Measurements from ENCODE around the gene SSRP1. TPM values are rescaled to one million over a fixed set of nuclear protein-coding genes. Genes with fewer than 3 reads are reported as not detected.
"Not testable (repeated sequence)": the region's sequence is repeated elsewhere in the genome, so short reads cannot be mapped to it uniquely, and the experiment has no call there.

SSRP1 gene
- total and polyA plus RNA-seq, 3 experiments from 2014 or later, result 44.5 to 314 (median 308) TPM

DNA sequence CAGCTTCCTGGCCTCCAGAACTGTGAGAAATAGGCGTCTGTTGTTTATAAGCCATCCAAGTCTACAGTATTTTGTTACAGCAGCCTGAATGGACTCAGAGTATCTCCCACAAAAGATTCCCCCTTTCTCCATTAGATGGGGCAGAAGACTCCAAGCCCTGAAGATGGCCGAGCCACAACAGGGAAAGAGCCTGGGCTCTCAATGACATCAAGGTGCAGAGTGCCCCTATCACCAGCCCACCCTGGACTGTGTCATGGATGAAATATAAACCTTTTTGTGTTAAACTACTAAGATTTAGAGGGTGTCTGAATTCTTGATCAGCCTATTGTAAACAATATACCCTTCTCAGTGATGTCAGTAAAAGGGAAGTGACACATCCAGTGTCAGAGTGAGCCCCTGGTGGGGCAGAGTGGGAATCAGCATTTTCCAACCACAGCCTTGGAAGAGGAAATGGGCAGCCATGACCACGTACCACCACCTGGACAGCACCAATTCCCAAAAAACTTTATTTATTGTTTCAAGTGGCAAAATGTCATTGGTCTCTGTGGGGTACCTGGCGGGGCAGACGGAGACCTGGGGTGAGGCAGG is 36.4 kb downstream of the SSRP1 start:
- Histone ChIP-seq H3K27ac (ENCODE audit: low read depth, low read length) (no peak overlapping the region), H3K36me3 (ENCODE audit: insufficient read depth, low read length) (no peaks in the 10 kb centered on the region), H3K9me3 (ENCODE audit: low read length) (peaks cover 5% of the 10 kb centered on the region), H3K4me3 (ENCODE audit: low read length) (no peak overlapping the region), H3K27me3 (ENCODE audit: insufficient read depth, low read length, poor library complexity, severe bottlenecking) (no peaks in the 10 kb centered on the region), H3K4me1 (ENCODE audit: insufficient read depth, low read length) (no peaks in the 10 kb centered on the region)
- Mint-ChIP-seq H3K4me3 (no peak overlapping the region), H3K4me1 (no peaks in the 10 kb centered on the region), H3K27ac (peak overlapping the region in 1 of 8 donors; percentile 22), H3K9me3 (peaks cover 3 to 14% (median 6%) of the 10 kb centered on the region in 5 donors), H3K27me3 (peaks cover 0 to 1% of the 10 kb centered on the region in 2 donors), H3K36me3 (peaks cover 11 to 39% (median 34%) of the 10 kb centered on the region in 3 donors)
- POLR2A ChIA-PET, result no interaction called here
- CTCF ChIA-PET, result interaction anchor here (0.7 kb wide), 1 partner anchor 69 kb away, joined by 3 read pairs; no protein-coding TSS in a partner anchor
- DNase-seq, result no peak

DNA sequence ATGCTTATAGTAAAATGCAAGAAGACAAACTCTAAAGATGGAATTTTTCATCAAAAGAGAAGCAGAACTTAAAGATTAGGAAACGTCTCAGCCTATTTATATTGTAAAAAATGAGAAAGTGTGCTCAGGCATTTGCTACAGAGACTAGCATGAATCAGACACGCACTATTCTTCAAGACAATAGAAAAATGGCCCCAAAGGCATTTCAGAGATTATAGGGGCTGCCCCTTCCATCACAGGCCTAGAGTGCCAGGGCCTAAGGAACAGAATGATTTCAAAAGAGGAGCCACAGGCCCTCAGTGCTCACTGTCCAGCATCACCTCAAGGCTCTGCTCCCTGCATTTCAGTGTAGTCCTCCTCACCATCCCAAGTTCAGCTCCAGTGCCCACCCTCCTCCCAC is 38.5 kb downstream of the SSRP1 start:
- no peak overlapping the region for H3K4me3 ChIP-seq (ENCODE audit: low read length)
- Mint-ChIP-seq H3K4me1 (no peaks in the 10 kb centered on the region), H3K27ac (no peak overlapping the region), H3K27me3 (peaks cover 0 to 1% of the 10 kb centered on the region in 2 donors), H3K36me3 (peaks cover 11 to 39% (median 32%) of the 10 kb centered on the region in 3 donors), H3K9me3 (peaks cover 3 to 14% (median 6%) of the 10 kb centered on the region in 5 donors), H3K4me3 (no peak overlapping the region)
- no peaks in the 10 kb centered on the region for H3K36me3 ChIP-seq (ENCODE audit: insufficient read depth, low read length)
- DNase-seq, result no peak
- no peaks in the 10 kb centered on the region for H3K27me3 ChIP-seq (ENCODE audit: insufficient read depth, low read length, poor library complexity, severe bottlenecking)
- no peaks in the 10 kb centered on the region for H3K4me1 ChIP-seq (ENCODE audit: insufficient read depth, low read length)
- peaks cover 5% of the 10 kb centered on the region for H3K9me3 ChIP-seq (ENCODE audit: low read length)
- no peak overlapping the region for H3K27ac ChIP-seq (ENCODE audit: low read depth, low read length)
- POLR2A ChIA-PET, result no interaction called here
- CTCF ChIA-PET, result no interaction called here

DNA sequence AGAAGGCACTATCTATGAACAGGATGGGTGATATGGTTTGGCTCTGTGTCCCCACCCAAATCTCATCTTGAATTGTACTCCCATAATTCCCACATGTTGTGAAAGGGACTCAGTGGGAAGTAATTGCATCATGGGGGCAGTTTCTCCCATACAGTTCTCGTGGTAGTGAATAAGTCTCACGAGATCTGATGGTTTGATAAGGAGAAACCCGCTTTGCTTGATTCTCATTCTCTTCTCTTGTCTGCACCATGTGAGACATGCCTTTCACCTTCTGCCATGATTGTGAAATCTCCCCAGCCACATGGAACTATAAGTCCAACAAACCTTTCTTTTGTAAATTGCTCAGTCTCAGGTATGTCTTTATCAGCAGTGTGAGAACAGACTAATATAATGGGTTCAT is 39.5 kb downstream of the SSRP1 start:
- H3K4me1 Mint-ChIP-seq, H3K27me3 Mint-ChIP-seq, H3K4me3 Mint-ChIP-seq: not testable (repeated sequence)

DNA sequence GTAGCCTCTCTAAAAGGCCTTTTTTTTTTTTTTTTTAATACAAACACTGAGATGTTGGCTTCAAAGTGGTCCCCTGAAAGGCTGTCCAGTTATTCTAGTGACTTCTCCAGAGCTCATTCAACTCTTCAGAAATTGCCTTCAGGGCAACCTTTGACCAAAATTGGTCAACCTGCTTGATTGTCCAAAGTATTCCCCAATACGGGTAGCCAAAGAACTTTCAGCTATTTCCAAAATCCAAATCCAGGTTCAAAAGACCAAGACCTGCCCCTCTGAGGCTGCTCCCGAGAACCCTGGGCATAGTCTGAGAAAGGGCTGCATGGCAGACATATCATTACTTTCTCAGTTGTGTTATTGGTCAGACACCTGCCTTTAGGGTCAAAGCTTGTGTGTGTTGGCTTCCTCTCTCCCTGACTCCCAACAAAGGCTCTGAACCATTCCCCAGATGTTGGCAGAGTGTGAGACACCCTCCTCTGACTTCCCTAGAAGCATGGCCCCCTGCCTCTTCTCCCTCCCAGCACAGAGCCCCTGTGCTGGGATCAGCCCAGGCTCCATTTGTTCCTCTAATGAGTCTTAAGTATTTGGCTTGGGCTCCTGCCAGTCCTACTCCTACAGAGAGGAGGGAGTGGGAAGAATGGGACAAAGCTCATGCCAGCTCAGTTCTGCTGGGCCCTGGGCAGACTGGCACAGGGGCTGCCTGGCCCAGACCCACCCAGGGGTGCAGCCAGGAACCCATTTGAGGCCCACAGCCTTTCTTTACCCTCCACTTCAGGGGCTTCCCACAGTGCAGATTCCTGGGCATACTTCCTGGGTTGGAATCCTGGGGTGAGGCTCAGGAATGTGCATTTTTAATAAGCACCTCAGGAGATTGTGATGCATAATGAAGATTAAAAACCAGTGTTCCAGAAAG is 41.2 kb downstream of the SSRP1 start:
- POLR2A ChIA-PET, result no interaction called here
- H3K4me3 ChIP-seq (ENCODE audit: low read length), result no peak overlapping the region
- peaks cover 2 to 11% (median 3%) of the 10 kb centered on the region in 5 donors for H3K9me3 Mint-ChIP-seq
- H3K27me3 Mint-ChIP-seq, result peaks cover 1 to 18% of the 10 kb centered on the region in 2 donors
- CTCF ChIA-PET, result no interaction called here
- no peak overlapping the region for H3K27ac Mint-ChIP-seq
- H3K27me3 ChIP-seq (ENCODE audit: insufficient read depth, low read length, poor library complexity, severe bottlenecking), result no peaks in the 10 kb centered on the region
- peaks cover 5% of the 10 kb centered on the region for H3K9me3 ChIP-seq (ENCODE audit: low read length)
- H3K27ac ChIP-seq (ENCODE audit: low read depth, low read length), result no peak overlapping the region
- no peaks in the 10 kb centered on the region for H3K36me3 ChIP-seq (ENCODE audit: insufficient read depth, low read length)
- H3K4me1 ChIP-seq (ENCODE audit: insufficient read depth, low read length), result no peaks in the 10 kb centered on the region
- H3K36me3 Mint-ChIP-seq, result peaks cover under 1 to 23% (median 6%) of the 10 kb centered on the region in 3 donors
- no peaks in the 10 kb centered on the region for H3K4me1 Mint-ChIP-seq
- DNase-seq, result no peak
- no peak overlapping the region for H3K4me3 Mint-ChIP-seq

More for the DNA sequence above, 39.5 kb downstream of the SSRP1 start:
- Mint-ChIP-seq H3K9me3 (peaks cover 3 to 14% (median 6%) of the 10 kb centered on the region in 5 donors), H3K36me3 (peaks cover 8 to 36% (median 22%) of the 10 kb centered on the region in 3 donors)
- H3K9me3 ChIP-seq (ENCODE audit: low read length); H3K4me3 ChIP-seq (ENCODE audit: low read length); CTCF ChIA-PET; DNase-seq; H3K4me1 ChIP-seq (ENCODE audit: insufficient read depth, low read length); H3K36me3 ChIP-seq (ENCODE audit: insufficient read depth, low read length); H3K27me3 ChIP-seq (ENCODE audit: insufficient read depth, low read length, poor library complexity, severe bottlenecking); H3K27ac ChIP-seq (ENCODE audit: low read depth, low read length); H3K27ac Mint-ChIP-seq; POLR2A ChIA-PET: not testable (repeated sequence)

DNA sequence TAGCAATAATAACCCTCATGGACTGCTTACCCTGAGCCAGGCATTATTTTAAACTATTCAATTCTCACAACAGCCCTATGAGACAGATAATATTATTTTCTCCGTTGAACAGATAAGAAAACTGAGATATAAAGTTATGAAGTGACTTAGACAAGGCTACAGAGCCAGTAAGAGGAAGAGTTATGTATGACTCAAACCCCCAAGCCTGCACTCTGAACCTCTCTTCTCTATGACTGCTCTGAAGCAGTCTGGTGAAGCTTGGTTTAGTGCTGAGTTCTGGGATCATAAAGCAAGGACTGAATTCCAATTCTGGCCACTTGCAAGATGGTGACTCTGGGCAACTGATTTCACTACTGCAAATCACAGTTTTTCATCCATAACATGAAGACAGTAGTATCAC is 45.4 kb downstream of the SSRP1 start:
- H3K27me3 ChIP-seq (ENCODE audit: insufficient read depth, low read length, poor library complexity, severe bottlenecking), result no peaks in the 10 kb centered on the region
- no peaks in the 10 kb centered on the region for H3K9me3 ChIP-seq (ENCODE audit: low read length)
- no peaks in the 10 kb centered on the region for H3K4me1 ChIP-seq (ENCODE audit: insufficient read depth, low read length)
- H3K36me3 ChIP-seq (ENCODE audit: insufficient read depth, low read length), result no peaks in the 10 kb centered on the region
- Mint-ChIP-seq H3K36me3 (no peaks in the 10 kb centered on the region), H3K4me1 (no peaks in the 10 kb centered on the region), H3K4me3 (no peak overlapping the region), H3K27me3 (peaks cover 14 to 36% of the 10 kb centered on the region in 2 donors), H3K27ac (no peak overlapping the region), H3K9me3 (no peaks in the 10 kb centered on the region)
- CTCF ChIA-PET, result no interaction called here
- no peak overlapping the region for H3K4me3 ChIP-seq (ENCODE audit: low read length)
- POLR2A ChIA-PET, result no interaction called here
- no peak for DNase-seq
- no peak overlapping the region for H3K27ac ChIP-seq (ENCODE audit: low read depth, low read length)

DNA sequence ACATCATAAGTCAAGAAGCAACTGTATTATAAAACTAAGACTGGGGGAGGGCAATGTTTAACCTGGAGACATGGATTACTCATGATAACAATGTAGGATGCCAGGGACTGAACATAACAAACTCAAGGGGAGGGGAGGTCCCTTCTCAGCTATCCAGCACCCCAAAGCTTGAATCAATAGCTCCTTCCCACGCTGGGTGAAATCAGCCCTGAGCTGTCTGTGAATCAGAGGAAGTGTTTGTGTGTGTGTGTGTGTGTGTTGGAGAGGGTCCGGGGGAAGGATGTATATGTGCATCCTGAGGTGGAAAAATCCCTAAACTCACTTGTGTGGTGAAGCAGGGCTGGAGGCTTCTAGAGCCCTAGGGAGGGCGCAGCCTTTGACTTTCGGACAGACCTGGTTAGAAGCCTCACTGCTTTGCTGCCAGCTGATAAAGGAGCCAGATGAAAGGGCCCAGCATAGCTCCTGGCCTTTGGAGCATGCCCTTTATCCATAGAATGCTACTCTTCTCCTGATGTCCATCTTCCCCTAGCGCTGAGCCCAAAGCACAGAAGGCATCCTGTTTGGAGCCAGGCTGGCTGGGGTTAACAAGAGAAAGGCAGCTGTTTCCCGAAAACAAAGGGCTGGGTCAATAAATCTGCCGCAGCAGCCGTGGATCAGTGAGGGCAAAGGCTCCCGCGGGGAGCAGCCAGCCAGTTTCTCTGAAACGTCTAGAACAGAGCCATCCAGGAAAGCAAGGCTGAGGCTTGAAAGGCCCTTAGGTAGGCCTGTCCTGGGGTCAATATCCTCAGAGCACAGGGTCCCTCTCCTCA is 46.7 kb downstream of the SSRP1 start:
- DNase-seq, result no peak
- H3K27ac ChIP-seq (ENCODE audit: low read depth, low read length), result no peak overlapping the region
- no peaks in the 10 kb centered on the region for H3K4me1 ChIP-seq (ENCODE audit: insufficient read depth, low read length)
- no peaks in the 10 kb centered on the region for H3K9me3 Mint-ChIP-seq
- H3K36me3 Mint-ChIP-seq, result no peaks in the 10 kb centered on the region
- H3K4me3 ChIP-seq (ENCODE audit: low read length), result no peak overlapping the region
- H3K4me1 Mint-ChIP-seq, result no peaks in the 10 kb centered on the region
- no peaks in the 10 kb centered on the region for H3K27me3 ChIP-seq (ENCODE audit: insufficient read depth, low read length, poor library complexity, severe bottlenecking)
- ChIA-PET CTCF (interaction anchor here (0.9 kb wide), 1 partner anchor 12 kb away, joined by 3 read pairs; no protein-coding TSS in a partner anchor), POLR2A (no interaction called here)
- no peaks in the 10 kb centered on the region for H3K9me3 ChIP-seq (ENCODE audit: low read length)
- no peak overlapping the region for H3K27ac Mint-ChIP-seq
- peaks cover 19 to 36% of the 10 kb centered on the region in 2 donors for H3K27me3 Mint-ChIP-seq
- H3K36me3 ChIP-seq (ENCODE audit: insufficient read depth, low read length), result no peaks in the 10 kb centered on the region
- H3K4me3 Mint-ChIP-seq, result no peak overlapping the region

DNA sequence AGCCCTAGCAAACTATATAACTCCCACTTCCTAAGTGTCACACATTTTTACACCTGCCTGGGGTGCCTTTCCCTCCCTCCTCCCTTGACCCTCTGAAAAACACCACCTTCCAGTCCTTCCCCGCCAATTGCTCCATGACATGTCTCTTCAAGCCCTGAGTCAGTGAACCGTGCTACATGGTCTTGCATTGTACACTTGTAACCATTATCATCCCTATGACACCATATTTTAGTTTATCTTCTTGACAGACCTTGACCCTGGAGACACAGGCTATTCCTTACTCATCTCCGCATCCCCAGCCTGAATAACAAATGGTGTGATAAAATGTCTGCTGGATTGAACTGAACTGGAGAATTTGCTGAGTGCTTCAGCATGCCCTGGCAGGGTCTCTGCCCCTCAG is 47.8 kb downstream of the SSRP1 start:
- H3K27ac Mint-ChIP-seq, result peak overlapping the region in 1 of 8 donors; percentile 30
- H3K27me3 ChIP-seq (ENCODE audit: insufficient read depth, low read length, poor library complexity, severe bottlenecking), result no peaks in the 10 kb centered on the region
- CTCF ChIA-PET, result no interaction called here
- H3K27ac ChIP-seq (ENCODE audit: low read depth, low read length), result no peak overlapping the region
- no peaks in the 10 kb centered on the region for H3K9me3 ChIP-seq (ENCODE audit: low read length)
- H3K4me3 ChIP-seq (ENCODE audit: low read length), result no peak overlapping the region
- peaks cover 19 to 36% of the 10 kb centered on the region in 2 donors for H3K27me3 Mint-ChIP-seq
- no peak overlapping the region for H3K4me3 Mint-ChIP-seq
- DNase-seq, result no peak
- POLR2A ChIA-PET, result no interaction called here
- no peaks in the 10 kb centered on the region for H3K4me1 ChIP-seq (ENCODE audit: insufficient read depth, low read length)
- H3K36me3 Mint-ChIP-seq, result no peaks in the 10 kb centered on the region
- H3K4me1 Mint-ChIP-seq, result no peaks in the 10 kb centered on the region
- H3K36me3 ChIP-seq (ENCODE audit: insufficient read depth, low read length), result no peaks in the 10 kb centered on the region
- peaks cover 0 to 1% (median 0%) of the 10 kb centered on the region in 5 donors for H3K9me3 Mint-ChIP-seq
